GM19351 (cell line): Measurements from ENCODE around the gene ADAM23.

Experiments
- ATAC-seq: cut with Tn5 transposase; IDR thresholded peaks from one replicate; pipeline ENCODE4 v1.9.1; 2021; ENCODE audit warnings: mild to moderate bottlenecking, moderate library complexity; ENCODE audit not compliant: unreplicated experiment

The ADAM23 gene

GRCh38 chr2:206635015-206635414 is 191.7 kb downstream of the ADAM23 start:
- no peak for ATAC-seq

DNA sequence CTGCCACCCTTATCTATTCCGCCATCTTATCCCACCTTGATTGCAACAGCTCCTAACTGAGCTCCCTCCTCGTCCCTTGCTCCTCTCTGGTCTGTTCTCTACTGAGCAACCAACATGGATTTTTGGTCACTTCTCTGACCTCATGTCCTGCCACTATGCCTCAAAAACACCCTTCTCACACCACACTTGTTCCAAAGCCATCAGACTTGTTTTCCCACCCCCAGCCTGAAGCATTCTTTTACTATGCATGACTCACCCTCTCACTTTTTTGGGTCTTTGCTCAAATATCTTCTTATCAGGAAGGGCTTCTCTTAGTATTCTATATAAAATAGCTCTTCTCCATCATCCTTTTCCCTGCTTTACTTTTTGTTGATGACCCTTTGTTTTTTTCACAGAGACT is 196.3 kb downstream of the ADAM23 start:
- ATAC-seq, result no peak

DNA sequence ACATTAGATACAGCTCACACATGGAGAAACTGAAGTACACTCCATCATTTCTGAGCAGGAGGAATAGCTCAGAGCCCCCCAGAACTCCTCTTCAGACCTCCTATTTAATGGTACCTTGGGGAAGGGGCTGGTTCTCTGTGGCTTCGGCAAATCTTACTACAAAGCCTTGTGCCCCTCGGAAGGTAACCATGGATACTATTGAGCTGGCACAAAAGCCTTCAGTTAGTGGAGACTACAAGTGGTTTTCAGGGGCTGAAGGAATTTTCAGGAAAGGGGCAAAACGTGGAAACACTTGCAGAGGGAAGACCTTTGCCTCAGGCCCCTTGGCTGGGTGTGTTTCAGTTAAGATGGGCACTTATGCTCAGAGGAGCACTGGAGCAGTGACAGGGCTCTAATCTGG is 197.9 kb downstream of the ADAM23 start:
- ATAC-seq, result no peak

- no peak for ATAC-seq
Measured at GRCh38 chr2:206642075-206643025, 199.0 kb downstream of the ADAM23 start, which contains the start of gene FAM237A. FAM237A (plus strand) TSS chr2:206642487; CDS start chr2:206644237, 1,750 bp downstream.

DNA sequence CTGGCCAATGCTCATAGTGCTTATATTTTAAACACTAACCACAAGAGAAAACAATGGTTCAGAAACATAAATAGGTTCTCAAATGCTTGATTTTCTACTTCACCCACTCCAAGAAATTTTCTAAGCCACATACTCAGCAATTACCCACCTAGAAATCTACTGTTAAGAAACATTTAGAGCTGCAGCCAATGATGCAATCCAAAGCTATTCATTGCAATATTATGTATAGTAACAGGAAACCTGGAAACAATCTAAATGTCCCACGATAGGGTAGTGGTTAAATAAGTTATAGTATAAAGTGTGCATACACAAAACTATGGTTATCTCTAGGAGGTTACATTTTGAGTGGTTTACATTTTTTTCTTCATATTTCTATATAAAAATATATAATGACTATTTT is 204.7 kb downstream of the ADAM23 start:
- ATAC-seq, result no peak

DNA sequence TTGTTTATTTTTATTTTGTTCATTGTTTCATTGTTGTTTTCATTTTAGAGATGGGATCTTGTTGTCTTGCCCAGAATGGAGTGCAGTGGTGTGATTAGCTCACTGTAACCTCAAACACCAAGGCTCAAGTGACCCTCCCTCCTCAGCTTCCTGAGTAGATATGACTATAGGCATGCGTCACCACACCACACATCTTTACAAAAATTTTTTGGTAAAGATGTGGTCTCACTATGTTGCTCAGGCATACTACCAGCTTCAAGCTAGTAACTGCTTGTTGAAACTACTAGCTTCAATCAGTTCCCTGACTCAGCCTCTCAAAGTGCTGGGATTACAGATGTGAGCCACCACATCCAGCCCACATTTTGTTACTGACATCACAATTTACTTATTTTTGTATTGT is 213.8 kb downstream of the ADAM23 start:
- ATAC-seq, result no peak

DNA sequence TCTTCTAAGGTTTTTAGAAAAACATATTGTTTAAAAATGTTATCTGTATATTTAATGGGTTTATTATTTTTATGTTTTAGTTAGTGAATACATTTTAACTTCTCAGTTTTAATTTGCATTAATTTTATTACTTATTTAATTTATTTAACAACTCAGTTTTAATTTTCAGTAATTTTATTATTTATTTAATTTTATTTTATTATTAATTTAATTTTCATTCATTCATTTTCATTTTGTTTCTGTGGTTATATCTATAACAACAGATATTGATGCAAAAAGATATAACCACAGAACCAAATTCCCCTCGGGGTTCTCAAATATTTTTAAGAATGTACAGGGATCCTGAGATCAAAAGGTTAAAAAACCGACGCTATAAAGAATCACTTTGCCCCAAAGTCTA is 221.9 kb downstream of the ADAM23 start:
- no peak for ATAC-seq
